Body of pancreas (tissue), 4 donors: Measurements from ENCODE around the gene DNTT. TPM values are rescaled to one million over a fixed set of nuclear protein-coding genes. Genes with fewer than 3 reads are reported as not detected.

Experiments used
- ATAC-seq: fragments of 150-250 bp; one replicate; pipeline ENCODE4 v1.9.1; 2016
- DNase-seq, 4 donors: peaks; one replicate each; pipeline ENCODE4 v3.0.0-alpha.2; 2019
- H3K27ac ChIP-seq, 4 donors: fragments of 200-600 bp; sonication (generic); 1 replicate in 3 of 4; 2 replicates in 1 of 4; pipeline versions ENCODE4 v1.5.1 to v1.6.1; 2016 to 2019; ENCODE audit warnings: mild to moderate bottlenecking in 1 of 4, mixed read lengths in 1 of 4, moderate library complexity in 1 of 4
- H3K27me3 ChIP-seq, 2 donors: fragments of 200-600 bp; sonication (generic); one replicate each; pipeline ENCODE4 v1.6.0; 2016; ENCODE audit warnings: mild to moderate bottlenecking in 1 of 2
- H3K36me3 ChIP-seq, 2 donors: fragments of 200-600 bp; sonication (generic); replicated peaks in 1 of 2; 2 replicates each; pipeline ENCODE4 v1.5.1; 2016; ENCODE audit warnings: low read depth in 2 of 2; ENCODE audit not compliant: insufficient read depth in 1 of 2
- H3K4me1 ChIP-seq: fragments of 200-600 bp; sonication (generic); one replicate; pipeline ENCODE4 v1.6.0; 2016
- H3K4me3 ChIP-seq, 2 donors: fragments of 200-600 bp; sonication (generic); 1 replicate in 1 of 2; 2 replicates in 1 of 2; pipeline ENCODE4 v1.5.1; 2016 to 2019
- H3K9me3 ChIP-seq, 3 donors: fragments of 200-600 bp; sonication (generic); 1 replicate in 2 of 3; 2 replicates in 1 of 3; pipeline ENCODE4 v1.5.1; 2016
- CTCF ChIP-seq, 7 experiments: fragments of 450-650 bp in 4 of 7; fragments of 200-600 bp in 3 of 7; sonication (generic) in 3 of 7; IDR thresholded peaks; one replicate each; pipeline ENCODE4 v1.5.1; 2016 to 2019; ENCODE audit warnings: antibody characterized with exemption in 7 of 7
- POLR2A ChIP-seq, 3 donors: fragments of 450-650 bp; IDR thresholded peaks; one replicate each; pipeline ENCODE4 v1.6.1; 2016; ENCODE audit warnings: antibody characterized with exemption in 3 of 3, mild to moderate bottlenecking in 2 of 3
- WGBS, 2 donors: methylation state at CpG; one replicate each; pipeline ENCODE4 v1.1.5; 2017; 5-methylcytosine and 5-hydroxymethylcytosine counted together
- intact Hi-C: fragments of 100-400 bp; cut with DNase I; formaldehyde crosslinking; loops from one replicate; pipeline ENCODE4 v1.15.1; 2023
- total RNA-seq, 2 donors: library from RNA; depleted of rRNA; stranded (reverse); fragments of >200 nt; gene quantifications; one replicate each; pipeline ENCODE4 v1.1.0, GENCODE V29; 2016

DNTT gene
- total RNA-seq, 2 donors from 2014 or later: not detected

GRCh38 chr10:96283351-96283750, 20.9 kb upstream of the DNTT start:
- WGBS, 2 donors: 43 to 47% methylated on average over 2 of the region's 2 CpGs
- ATAC-seq (no peak), DNase-seq (no peak)
- H3K36me3 ChIP-seq: no peaks in the 10 kb centered on the region
- intact Hi-C loops: no loop called here
- H3K4me3 ChIP-seq: no peak overlapping the region
- peaks cover 27% of the 10 kb centered on the region for H3K4me1 ChIP-seq
- no peaks in the 10 kb centered on the region for H3K9me3 ChIP-seq
- no peaks in the 10 kb centered on the region for H3K27me3 ChIP-seq
- TF ChIP-seq CTCF (IDR thresholded peaks at IDR 0.05) (no peak), POLR2A (IDR thresholded peaks at IDR 0.05) (no peak)
- H3K27ac ChIP-seq: peak overlapping the region in 1 of 4 donors; percentile 24

- no peak overlapping the region for H3K4me3 ChIP-seq
- intact Hi-C loops: no loop called here
- H3K9me3 ChIP-seq: no peaks in the 10 kb centered on the region
- ATAC-seq (no peak), DNase-seq (no peak)
- 65 to 86% methylated on average over 6 of the region's 6 CpGs for WGBS, 2 donors
- H3K4me1 ChIP-seq: peaks cover 31% of the 10 kb centered on the region
- TF ChIP-seq CTCF (IDR thresholded peaks at IDR 0.05) (no peak), POLR2A (IDR thresholded peaks at IDR 0.05) (no peak)
- peak overlapping the region in 1 of 4 donors; percentile 24 for H3K27ac ChIP-seq
- H3K36me3 ChIP-seq: no peaks in the 10 kb centered on the region
- no peaks in the 10 kb centered on the region for H3K27me3 ChIP-seq
Measured at GRCh38 chr10:96283756-96284155, 20.5 kb upstream of the DNTT start.

- Histone ChIP-seq H3K27ac (no peak overlapping the region), H3K4me3 (no peak overlapping the region), H3K9me3 (no peaks in the 10 kb centered on the region), H3K36me3 (no peaks in the 10 kb centered on the region), H3K27me3 (no peaks in the 10 kb centered on the region), H3K4me1 (peaks cover 31% of the 10 kb centered on the region)
- DNase-seq (no peak), ATAC-seq (no peak)
- 88 to 89% methylated on average over 7 to 8 of the region's 8 CpGs for WGBS, 2 donors
- no peak for TF ChIP-seq POLR2A (IDR thresholded peaks at IDR 0.05)
- TF ChIP-seq CTCF (IDR thresholded peaks at IDR 0.05): no peak
- intact Hi-C loops: no loop called here
Measured at GRCh38 chr10:96285331-96285752, 18.9 kb upstream of the DNTT start.

- TF ChIP-seq CTCF (IDR thresholded peaks at IDR 0.05) (peak in 3 of 7 experiments; percentile 11 to 27 (median 23)), POLR2A (IDR thresholded peaks at IDR 0.05) (peak in 1 of 3 donors; percentile 9)
- H3K9me3 ChIP-seq: no peaks in the 10 kb centered on the region
- peaks cover 31% of the 10 kb centered on the region for H3K4me1 ChIP-seq
- peak; percentile 61 to 90 (median 75) for DNase-seq
- intact Hi-C loops: no loop called here
- peak; percentile 96 for ATAC-seq
- no peak overlapping the region for H3K4me3 ChIP-seq
- H3K27ac ChIP-seq: peak overlapping the region; percentile 83 to 90 (median 88)
- WGBS, 2 donors: 3 to 12% methylated on average over 6 of the region's 6 CpGs
- no peaks in the 10 kb centered on the region for H3K36me3 ChIP-seq
- H3K27me3 ChIP-seq: no peaks in the 10 kb centered on the region
Measured at GRCh38 chr10:96287392-96288105, 16.7 kb upstream of the DNTT start.

GRCh38 chr10:96288151-96288621, 16.0 kb upstream of the DNTT start:
- DNase-seq (no peak), ATAC-seq (no peak)
- Histone ChIP-seq H3K9me3 (no peaks in the 10 kb centered on the region), H3K27me3 (no peaks in the 10 kb centered on the region), H3K36me3 (no peaks in the 10 kb centered on the region), H3K4me1 (peaks cover 30% of the 10 kb centered on the region), H3K27ac (peak overlapping the region in 3 of 4 donors; percentile 83 to 88 (median 87)), H3K4me3 (no peak overlapping the region)
- TF ChIP-seq CTCF (IDR thresholded peaks at IDR 0.05) (no peak), POLR2A (IDR thresholded peaks at IDR 0.05) (no peak)
- intact Hi-C loops: no loop called here
- WGBS, 2 donors: 10 to 11% methylated on average over 5 of the region's 5 CpGs
